GM18907 (cell line): ENCODE measurements around the gene DNAI1.

Source experiments
- ATAC-seq: cut with Tn5 transposase; IDR thresholded peaks from one replicate; pipeline ENCODE4 v1.9.1; 2021; ENCODE audit warnings: mild to moderate bottlenecking, moderate library complexity; ENCODE audit not compliant: unreplicated experiment

Gene DNAI1

GRCh38 chr9:34486572-34486971 lies 28.0 kb downstream of the DNAI1 start:
- no peak for ATAC-seq

GRCh38 chr9:34490360-34490759 lies 31.8 kb downstream of the DNAI1 start:
- ATAC-seq, result no peak

- ATAC-seq, result no peak
Measured at GRCh38 chr9:34490760-34491159, 32.2 kb downstream of the DNAI1 start.

DNA sequence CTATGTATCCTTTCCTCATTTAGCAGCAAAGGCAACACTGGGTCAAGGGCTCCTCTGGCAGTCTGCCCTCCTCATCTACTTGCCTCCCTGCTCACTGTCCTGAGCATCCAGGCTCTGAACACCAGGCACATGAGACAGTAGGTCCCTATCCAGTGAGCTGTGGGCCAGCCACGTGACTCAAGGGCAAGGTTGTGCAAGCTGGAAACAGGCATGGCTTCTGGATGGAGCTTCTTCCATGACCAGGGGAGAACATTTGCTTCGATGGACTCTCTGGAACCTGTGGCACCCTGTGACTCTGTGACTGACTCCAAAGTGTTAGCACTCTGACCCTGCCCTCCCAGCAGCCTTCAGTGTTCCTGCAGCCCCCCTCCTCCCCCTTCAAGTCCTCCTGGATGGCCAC lies 33.0 kb downstream of the DNAI1 start:
- no peak for ATAC-seq

GRCh38 chr9:34492051-34492450 lies 33.4 kb downstream of the DNAI1 start:
- no peak for ATAC-seq

GRCh38 chr9:34493972-34494535 lies 35.4 kb downstream of the DNAI1 start:
- ATAC-seq, result no peak

DNA sequence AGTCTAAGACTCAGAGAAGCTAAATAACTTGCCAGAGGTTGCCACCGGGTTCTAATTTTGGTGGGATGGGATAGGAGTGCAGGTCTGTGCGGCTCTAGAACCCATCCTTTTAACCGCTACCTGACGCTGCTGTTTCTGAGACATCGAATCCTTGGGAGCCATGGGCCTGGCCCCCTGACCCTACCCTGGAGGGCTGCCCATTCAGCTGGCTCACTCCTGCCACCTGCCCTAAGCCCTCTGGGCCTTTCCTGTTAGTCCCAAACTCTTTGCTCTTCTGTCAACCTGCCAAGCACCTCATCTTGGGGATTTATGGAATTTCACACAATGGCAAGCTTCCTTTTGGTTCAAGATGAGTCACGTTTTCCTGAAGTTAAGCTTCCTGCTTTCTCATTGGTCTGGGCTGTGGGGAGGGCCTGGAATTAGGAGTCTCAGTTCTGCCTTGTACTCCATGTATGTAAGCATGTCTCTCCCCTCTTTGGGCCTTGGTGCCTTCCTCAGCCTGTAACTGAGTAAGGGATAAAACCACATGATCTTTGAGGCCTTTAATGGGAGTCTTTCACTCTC lies 37.6 kb downstream of the DNAI1 start:
- no peak for ATAC-seq

- ATAC-seq, result no peak
Measured at GRCh38 chr9:34498553-34498952, 39.9 kb downstream of the DNAI1 start.

- no peak for ATAC-seq
Measured at GRCh38 chr9:34499076-34499475, 40.5 kb downstream of the DNAI1 start.

GRCh38 chr9:34500623-34501267 lies 42.1 kb downstream of the DNAI1 start:
- peak; percentile 44 for ATAC-seq

GRCh38 chr9:34501372-34501771 lies 42.8 kb downstream of the DNAI1 start:
- no peak for ATAC-seq

- ATAC-seq, result no peak
Measured at GRCh38 chr9:34501889-34502425, 43.4 kb downstream of the DNAI1 start.

- ATAC-seq, result no peak
Measured at GRCh38 chr9:34502471-34502870, 43.9 kb downstream of the DNAI1 start.

DNA sequence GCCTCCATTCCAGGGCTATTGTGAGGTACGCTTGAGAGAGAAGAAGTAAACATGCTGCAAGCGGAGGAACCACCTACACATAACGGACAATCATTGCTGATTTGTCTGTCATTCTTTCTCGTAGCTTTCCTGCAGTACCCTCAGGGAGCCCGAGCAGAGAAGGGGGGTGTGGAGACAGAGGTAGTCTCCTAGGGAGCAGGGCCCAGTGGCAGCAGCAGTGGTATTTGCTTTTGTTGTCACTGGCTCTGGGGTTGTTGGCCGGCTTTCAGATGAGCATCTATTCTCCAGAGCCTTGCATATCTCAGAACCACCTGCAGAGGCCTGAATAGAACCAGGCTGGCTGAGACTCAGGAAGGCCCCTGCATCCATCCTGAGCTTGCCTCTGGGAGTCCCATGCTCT lies 44.3 kb downstream of the DNAI1 start:
- ATAC-seq, result no peak

- ATAC-seq, result no peak
Measured at GRCh38 chr9:34503406-34503805, 44.8 kb downstream of the DNAI1 start.

GRCh38 chr9:34505370-34506120 lies 46.9 kb downstream of the DNAI1 start:
- no peak for ATAC-seq

- no peak for ATAC-seq
Measured at GRCh38 chr9:34506623-34507022, 48.0 kb downstream of the DNAI1 start.

DNA sequence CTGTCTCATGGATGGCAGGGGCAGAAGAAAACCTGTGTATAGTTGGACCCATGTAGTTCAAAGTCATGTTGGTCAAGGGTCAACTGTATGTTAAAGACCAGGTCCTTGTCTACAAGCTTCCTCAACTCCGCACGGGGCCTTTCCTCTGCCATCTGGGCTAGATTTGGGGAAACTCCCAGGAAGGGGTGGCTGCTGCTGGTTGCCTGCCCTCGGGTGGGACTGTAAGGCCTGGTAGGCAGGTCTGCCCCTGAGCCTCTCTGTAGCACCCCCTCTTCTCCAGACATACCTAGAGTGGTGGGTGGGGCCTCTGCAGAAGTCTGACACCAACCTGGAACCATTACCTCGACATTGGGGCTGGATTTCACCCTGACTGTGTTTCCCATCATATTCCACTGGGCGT lies 49.0 kb downstream of the DNAI1 start:
- no peak for ATAC-seq

GRCh38 chr9:34507966-34508365 lies 49.4 kb downstream of the DNAI1 start:
- ATAC-seq, result no peak

DNA sequence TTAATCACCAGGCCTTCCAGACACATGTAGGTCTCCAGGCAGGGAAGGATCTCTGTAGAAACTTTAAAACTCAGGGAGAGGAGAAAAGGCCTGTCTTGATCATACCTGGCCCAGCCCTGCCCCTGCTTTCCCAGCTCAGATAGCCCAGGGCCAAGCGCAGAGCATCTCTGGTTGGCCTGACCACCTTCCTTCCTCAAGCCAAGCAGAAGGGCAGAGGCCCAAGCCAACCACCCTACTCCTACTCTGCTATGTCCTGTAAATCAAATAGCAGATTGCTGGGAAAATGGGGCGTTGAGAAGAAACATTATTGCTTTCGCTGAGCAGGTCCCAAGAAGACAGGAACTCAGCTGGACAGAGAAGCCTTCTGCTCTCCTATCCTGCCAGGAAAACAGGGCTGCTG lies 49.9 kb downstream of the DNAI1 start:
- ATAC-seq, result no peak

DNA sequence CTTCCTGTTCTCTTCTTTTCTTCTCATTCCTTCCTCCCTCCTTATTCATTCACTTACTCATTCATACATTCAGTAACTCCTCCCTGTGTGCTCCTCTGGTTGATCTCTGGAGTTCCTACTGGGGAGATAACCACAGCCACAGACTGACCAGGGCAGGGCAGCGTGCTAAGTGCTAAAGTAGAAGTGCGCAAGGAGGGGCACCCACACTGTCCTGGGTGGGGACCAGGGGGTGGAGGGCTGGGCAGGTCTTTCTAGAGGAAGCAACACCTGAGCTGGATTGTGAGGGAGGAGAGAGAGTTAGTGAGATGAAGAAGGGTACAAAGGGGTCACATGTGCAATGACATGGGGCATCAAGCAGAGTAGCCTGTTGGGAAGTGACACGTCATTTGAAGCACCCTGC lies 50.3 kb downstream of the DNAI1 start:
- ATAC-seq, result no peak
